ENCODE results near the gene FALEC.

Gene FALEC

DNA sequence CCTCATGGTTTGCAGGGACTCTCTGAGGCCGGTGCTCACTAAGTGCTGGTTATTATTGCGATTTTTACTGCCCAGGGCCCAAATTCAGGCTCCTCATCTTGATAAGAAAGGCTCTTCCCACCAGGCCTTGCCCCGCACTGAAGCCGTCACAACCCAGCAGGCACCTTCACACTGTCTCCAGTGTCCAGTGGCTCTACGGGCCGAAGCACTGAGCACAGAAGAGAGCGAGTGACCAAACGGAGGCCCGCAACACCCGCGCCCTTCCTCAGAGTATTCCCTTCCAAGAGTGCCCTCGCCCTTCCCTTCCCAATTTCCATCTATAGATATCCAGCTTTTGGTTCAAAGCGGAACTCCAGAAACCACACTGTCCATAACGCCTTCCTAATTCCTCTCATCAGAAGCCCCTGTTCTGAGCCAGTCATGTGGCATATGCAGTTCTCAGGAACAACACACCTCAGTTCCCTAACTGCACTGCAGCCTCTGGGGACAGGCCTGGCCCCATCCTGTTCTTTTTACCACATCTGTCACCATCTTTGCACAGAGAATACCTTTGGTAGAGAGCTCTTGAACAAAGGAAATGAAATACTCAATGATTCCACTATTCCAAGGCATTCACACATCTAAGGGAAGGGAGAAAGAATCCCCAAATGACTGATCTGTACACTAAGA, 15.1 kb downstream of the FALEC start:
- Histone ChIP-seq H2AFZ (ENCODE audit: low read depth, low read length) (no peak overlapping the region), H2BK120ac (ENCODE audit: low read depth, low read length) (no peak overlapping the region), H3K4ac (ENCODE audit: low read depth in 1 of 2, low read length in 2 of 2) (no peak overlapping the region), H3K9me3 (ENCODE audit: control insufficient read depth, low read length) (no peaks in the 10 kb centered on the region), H3K4me2 (ENCODE audit: low read length, poor library complexity, severe bottlenecking) (no peak overlapping the region), H2AK5ac (ENCODE audit: low read length, severe bottlenecking) (no peak overlapping the region), H3K27ac (ENCODE audit: low read length, poor library complexity, severe bottlenecking) (no peak overlapping the region), H3K4me3 (ENCODE audit: insufficient read depth in 1 of 2, low read depth in 1 of 2, low read length in 2 of 2) (no peak overlapping the region), H4K8ac (ENCODE audit: low read length) (no peak overlapping the region), H2BK5ac (ENCODE audit: low read depth, low read length, poor library complexity, severe bottlenecking) (no peak overlapping the region), H3K18ac (ENCODE audit: low read depth in 1 of 2, low read length in 2 of 2) (no peak overlapping the region), H2BK15ac (ENCODE audit: low read depth, poor library complexity, severe bottlenecking) (no peak overlapping the region), H3K79me1 (replicated peaks; ENCODE audit: low read length, poor library complexity, severe bottlenecking) (no peaks in the 10 kb centered on the region), H3K14ac (ENCODE audit: low read length in 2 of 2) (no peak overlapping the region), H3K9ac (ENCODE audit: low read length) (no peak overlapping the region), H3K4me1 (ENCODE audit: control insufficient read depth, insufficient read depth, low read depth, low read length) (peaks cover 3% of the 10 kb centered on the region), H2BK12ac (ENCODE audit: low read length in 2 of 2) (no peak overlapping the region), H3K23ac (ENCODE audit: low read length in 2 of 2) (no peak overlapping the region), H3K36me3 (ENCODE audit: control insufficient read depth in 1 of 2, insufficient read depth in 2 of 2, low read depth in 1 of 2, low read length in 2 of 2) (no peaks in the 10 kb centered on the region), H4K91ac (ENCODE audit: low read length) (no peak overlapping the region), H3K27me3 (ENCODE audit: control insufficient read depth in 1 of 2, insufficient read depth in 1 of 2, low read length in 2 of 2) (no peaks in the 10 kb centered on the region)
- 95% methylated on average over 14 of the region's 14 CpGs for WGBS
- DNase-seq: no peak

DNA sequence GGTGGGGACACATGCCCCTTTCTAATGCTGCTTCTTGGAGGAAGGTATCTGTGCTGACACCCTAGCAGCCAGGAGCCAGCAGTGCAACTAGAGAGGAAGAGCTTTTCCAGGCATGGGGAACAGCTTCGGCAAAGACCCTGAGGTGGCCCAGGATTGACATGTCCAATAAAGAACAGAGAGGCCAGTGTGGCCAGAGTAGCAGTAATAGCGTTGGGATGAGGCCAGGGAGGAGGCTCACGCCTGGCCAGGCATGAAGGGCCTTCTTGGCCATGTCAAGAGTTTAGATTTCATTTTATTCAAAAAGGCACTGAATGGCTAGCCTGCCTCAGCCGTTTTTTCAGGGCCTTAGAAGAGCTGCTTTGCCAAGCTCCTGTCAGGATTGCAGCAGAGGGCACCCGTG, 17.3 kb downstream of the FALEC start:
- Histone ChIP-seq H2BK12ac (ENCODE audit: low read length in 2 of 2) (peak overlapping the region in 1 of 2 experiments; percentile 35), H4K8ac (ENCODE audit: low read length) (no peak overlapping the region), H3K4me1 (ENCODE audit: control insufficient read depth, insufficient read depth, low read depth, low read length) (peaks cover 13% of the 10 kb centered on the region), H3K9me3 (ENCODE audit: control insufficient read depth, low read length) (no peaks in the 10 kb centered on the region), H3K79me1 (replicated peaks; ENCODE audit: low read length, poor library complexity, severe bottlenecking) (no peaks in the 10 kb centered on the region), H2BK120ac (ENCODE audit: low read depth, low read length) (no peak overlapping the region), H2BK15ac (ENCODE audit: low read depth, poor library complexity, severe bottlenecking) (no peak overlapping the region), H3K4ac (ENCODE audit: low read depth in 1 of 2, low read length in 2 of 2) (no peak overlapping the region), H2BK5ac (ENCODE audit: low read depth, low read length, poor library complexity, severe bottlenecking) (no peak overlapping the region), H3K23ac (ENCODE audit: low read length in 2 of 2) (no peak overlapping the region), H3K4me3 (ENCODE audit: insufficient read depth in 1 of 2, low read depth in 1 of 2, low read length in 2 of 2) (no peak overlapping the region), H3K9ac (ENCODE audit: low read length) (peak overlapping the region; percentile 86), H2AK5ac (ENCODE audit: low read length, severe bottlenecking) (no peak overlapping the region), H3K14ac (ENCODE audit: low read length in 2 of 2) (no peak overlapping the region), H3K36me3 (ENCODE audit: control insufficient read depth in 1 of 2, insufficient read depth in 2 of 2, low read depth in 1 of 2, low read length in 2 of 2) (no peaks in the 10 kb centered on the region), H3K27ac (ENCODE audit: low read length, poor library complexity, severe bottlenecking) (no peak overlapping the region), H3K18ac (ENCODE audit: low read depth in 1 of 2, low read length in 2 of 2) (no peak overlapping the region), H3K4me2 (ENCODE audit: low read length, poor library complexity, severe bottlenecking) (no peak overlapping the region), H2AFZ (ENCODE audit: low read depth, low read length) (no peak overlapping the region), H3K27me3 (ENCODE audit: control insufficient read depth in 1 of 2, insufficient read depth in 1 of 2, low read length in 2 of 2) (no peaks in the 10 kb centered on the region), H4K91ac (ENCODE audit: low read length) (no peak overlapping the region)
- DNase-seq: no peak
- WGBS: 56% methylated on average over 5 of the region's 5 CpGs

DNA sequence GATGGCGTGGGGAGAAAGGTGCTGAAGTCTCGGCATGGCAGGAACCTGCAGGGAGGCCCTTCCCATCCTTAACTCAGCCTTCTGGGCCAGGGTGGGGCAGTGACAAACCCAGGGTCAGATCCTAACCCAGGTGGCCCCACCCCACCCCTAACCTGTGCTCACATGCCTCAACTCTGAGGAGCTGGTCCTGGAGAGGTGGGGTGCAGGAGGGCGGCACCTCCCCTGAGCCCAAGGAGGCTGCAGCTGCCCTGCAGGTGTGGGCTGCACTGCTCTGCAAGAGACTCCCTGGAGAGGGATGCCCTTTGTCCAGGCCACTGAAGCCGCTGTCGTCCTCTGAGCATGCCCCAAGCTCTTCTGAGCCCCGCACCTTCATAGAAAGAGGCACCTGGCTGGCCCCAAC, 18.4 kb downstream of the FALEC start:
- no peak overlapping the region for H2BK15ac ChIP-seq (ENCODE audit: low read depth, poor library complexity, severe bottlenecking)
- H3K18ac ChIP-seq (ENCODE audit: low read depth in 1 of 2, low read length in 2 of 2): no peak overlapping the region
- WGBS: 98% methylated on average over 5 of the region's 6 CpGs

GRCh38 chr1:150535511-150536287, 20.1 kb downstream of the FALEC start:
- Histone ChIP-seq H3K36me3 (ENCODE audit: control insufficient read depth in 1 of 2, insufficient read depth in 2 of 2, low read depth in 1 of 2, low read length in 2 of 2) (no peaks in the 10 kb centered on the region), H3K18ac (ENCODE audit: low read depth in 1 of 2, low read length in 2 of 2) (no peak overlapping the region), H3K9ac (ENCODE audit: low read length) (no peak overlapping the region), H3K4ac (ENCODE audit: low read depth in 1 of 2, low read length in 2 of 2) (no peak overlapping the region), H3K23ac (ENCODE audit: low read length in 2 of 2) (no peak overlapping the region), H2BK120ac (ENCODE audit: low read depth, low read length) (no peak overlapping the region), H3K9me3 (ENCODE audit: control insufficient read depth, low read length) (no peaks in the 10 kb centered on the region), H4K8ac (ENCODE audit: low read length) (no peak overlapping the region), H2BK15ac (ENCODE audit: low read depth, poor library complexity, severe bottlenecking) (no peak overlapping the region), H3K4me3 (ENCODE audit: insufficient read depth in 1 of 2, low read depth in 1 of 2, low read length in 2 of 2) (no peak overlapping the region), H2AK5ac (ENCODE audit: low read length, severe bottlenecking) (no peak overlapping the region), H4K91ac (ENCODE audit: low read length) (no peak overlapping the region), H3K27me3 (ENCODE audit: control insufficient read depth in 1 of 2, insufficient read depth in 1 of 2, low read length in 2 of 2) (no peaks in the 10 kb centered on the region), H3K4me1 (ENCODE audit: control insufficient read depth, insufficient read depth, low read depth, low read length) (peaks cover 14% of the 10 kb centered on the region), H2BK5ac (ENCODE audit: low read depth, low read length, poor library complexity, severe bottlenecking) (no peak overlapping the region), H2AFZ (ENCODE audit: low read depth, low read length) (no peak overlapping the region), H3K79me1 (replicated peaks; ENCODE audit: low read length, poor library complexity, severe bottlenecking) (no peaks in the 10 kb centered on the region), H3K4me2 (ENCODE audit: low read length, poor library complexity, severe bottlenecking) (no peak overlapping the region), H3K27ac (ENCODE audit: low read length, poor library complexity, severe bottlenecking) (no peak overlapping the region), H3K14ac (ENCODE audit: low read length in 2 of 2) (no peak overlapping the region), H2BK12ac (ENCODE audit: low read length in 2 of 2) (no peak overlapping the region)
- 74% methylated on average over 10 of the region's 14 CpGs for WGBS
- DNase-seq: peak; percentile 38

More for the DNA sequence above, 18.4 kb downstream of the FALEC start:
- Histone ChIP-seq H3K9ac (ENCODE audit: low read length) (no peak overlapping the region), H2BK12ac (ENCODE audit: low read length in 2 of 2) (no peak overlapping the region), H3K4me1 (ENCODE audit: control insufficient read depth, insufficient read depth, low read depth, low read length) (peaks cover 15% of the 10 kb centered on the region), H4K91ac (ENCODE audit: low read length) (no peak overlapping the region), H2AK5ac (ENCODE audit: low read length, severe bottlenecking) (no peak overlapping the region), H3K4ac (ENCODE audit: low read depth in 1 of 2, low read length in 2 of 2) (no peak overlapping the region), H4K8ac (ENCODE audit: low read length) (no peak overlapping the region), H2BK5ac (ENCODE audit: low read depth, low read length, poor library complexity, severe bottlenecking) (no peak overlapping the region), H3K14ac (ENCODE audit: low read length in 2 of 2) (no peak overlapping the region), H3K23ac (ENCODE audit: low read length in 2 of 2) (no peak overlapping the region), H2AFZ (ENCODE audit: low read depth, low read length) (no peak overlapping the region), H3K36me3 (ENCODE audit: control insufficient read depth in 1 of 2, insufficient read depth in 2 of 2, low read depth in 1 of 2, low read length in 2 of 2) (no peaks in the 10 kb centered on the region), H3K27ac (ENCODE audit: low read length, poor library complexity, severe bottlenecking) (no peak overlapping the region), H3K4me2 (ENCODE audit: low read length, poor library complexity, severe bottlenecking) (no peak overlapping the region), H2BK120ac (ENCODE audit: low read depth, low read length) (no peak overlapping the region), H3K9me3 (ENCODE audit: control insufficient read depth, low read length) (no peaks in the 10 kb centered on the region), H3K4me3 (ENCODE audit: insufficient read depth in 1 of 2, low read depth in 1 of 2, low read length in 2 of 2) (no peak overlapping the region), H3K27me3 (ENCODE audit: control insufficient read depth in 1 of 2, insufficient read depth in 1 of 2, low read length in 2 of 2) (no peaks in the 10 kb centered on the region), H3K79me1 (replicated peaks; ENCODE audit: low read length, poor library complexity, severe bottlenecking) (no peaks in the 10 kb centered on the region)
- no peak for DNase-seq
